ENCODE data around the gene TAB2.

DNA sequence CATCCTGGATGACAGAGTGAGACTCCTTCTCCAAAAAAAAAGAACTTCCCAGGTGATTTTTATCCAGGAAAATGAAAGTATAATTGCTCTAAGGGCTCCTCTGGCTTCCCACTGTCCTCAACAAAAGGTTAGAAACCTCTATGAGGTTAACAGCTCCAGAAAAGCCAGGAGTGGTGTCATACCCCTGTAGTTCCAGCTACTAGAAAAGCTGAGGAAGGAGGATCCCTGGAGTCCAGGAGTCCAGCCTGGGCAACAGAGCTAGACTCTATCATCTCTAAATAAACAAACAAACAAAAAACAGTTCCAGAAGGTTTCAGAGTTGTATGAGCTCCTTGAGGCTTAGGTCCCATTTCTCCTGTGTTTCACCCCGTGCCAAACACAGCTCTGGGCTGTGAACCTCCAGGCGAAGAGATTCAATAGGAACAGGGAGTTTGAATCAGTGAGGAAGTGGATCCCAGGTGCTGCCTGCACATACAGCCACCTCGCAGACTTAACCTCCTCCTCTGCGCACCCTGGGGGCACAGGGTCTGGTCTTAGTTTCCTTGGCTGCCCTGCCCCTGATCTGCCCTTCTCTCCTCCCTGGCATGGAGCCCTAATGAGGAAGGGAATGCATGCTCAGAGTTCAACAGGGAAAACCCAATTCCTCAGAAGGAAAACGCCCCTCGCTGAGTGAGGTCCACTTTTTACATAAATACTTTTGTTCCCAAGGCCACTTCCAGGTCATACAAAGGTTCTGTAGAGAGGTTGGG, 136.3 kb downstream of the TAB2 start:
- no peak for TF ChIP-seq YY1 (IDR thresholded peaks at IDR 0.05; ENCODE audit: insufficient read depth, insufficient read length)
- TF ChIP-seq SUZ12 (IDR thresholded peaks at IDR 0.05; ENCODE audit: extremely low read depth, insufficient read depth, insufficient read length), result no peak
